Stimulated activated CD8-positive, alpha-beta memory T cell treated with anti-CD3 and anti-CD28 coated beads, Interleukin-2, amount 100 ng/mL, for 48 hours (primary cell): ENCODE measurements around the gene SLC30A5.
"Not testable (repeated sequence)": the region's sequence is repeated elsewhere in the genome, so short reads cannot be mapped to it uniquely, and the experiment has no call there.

ENCODE experiments used
- DNase-seq, 2 donors: peaks; one replicate each; pipeline ENCODE4 v3.0.0-alpha.2; 2020; ENCODE audit warnings: low read depth in 2 of 2

Gene SLC30A5

DNA sequence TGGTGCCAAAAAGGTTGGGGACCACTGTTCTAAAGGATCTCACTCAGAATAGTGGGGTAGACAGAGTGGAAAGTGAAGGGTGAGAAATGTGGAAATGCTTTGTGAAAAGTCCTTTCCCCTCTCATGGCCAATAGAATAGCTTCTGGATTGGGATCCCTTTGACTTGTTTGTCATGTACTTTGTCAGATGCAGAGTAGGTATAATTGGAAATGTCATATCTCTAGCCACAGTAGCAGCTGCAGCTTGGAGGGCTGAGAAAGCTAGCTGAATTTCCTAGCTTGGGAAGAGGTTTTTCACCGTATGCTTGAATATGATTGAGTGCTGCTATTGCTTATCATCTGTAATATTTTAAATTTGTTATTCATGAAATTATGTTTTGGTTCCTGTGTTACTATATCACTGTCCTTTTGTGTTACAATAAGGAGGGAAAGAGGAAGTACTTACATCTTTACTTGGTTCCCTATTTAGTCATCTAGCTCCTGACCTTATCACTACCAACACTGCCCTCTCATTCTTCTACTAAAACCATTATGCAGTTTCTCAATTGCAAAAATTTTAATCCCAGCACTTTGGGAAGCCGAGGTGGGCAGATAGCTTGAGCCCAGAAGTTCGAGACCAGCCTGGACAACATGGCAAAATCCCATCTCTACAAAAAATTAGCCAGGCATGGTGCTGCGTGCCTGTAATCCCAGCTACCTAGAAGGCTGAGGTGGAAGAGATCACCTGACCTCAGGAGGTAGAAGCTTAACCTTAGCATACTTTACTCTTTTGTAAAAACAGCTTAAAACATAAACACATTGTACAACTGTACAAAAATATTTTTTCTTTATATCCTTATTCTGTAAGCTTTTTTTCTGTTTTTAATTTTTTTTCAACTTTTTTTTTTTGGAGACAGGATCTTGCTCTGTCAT lies 12.4 kb downstream of the SLC30A5 start:
- no peak for DNase-seq

DNA sequence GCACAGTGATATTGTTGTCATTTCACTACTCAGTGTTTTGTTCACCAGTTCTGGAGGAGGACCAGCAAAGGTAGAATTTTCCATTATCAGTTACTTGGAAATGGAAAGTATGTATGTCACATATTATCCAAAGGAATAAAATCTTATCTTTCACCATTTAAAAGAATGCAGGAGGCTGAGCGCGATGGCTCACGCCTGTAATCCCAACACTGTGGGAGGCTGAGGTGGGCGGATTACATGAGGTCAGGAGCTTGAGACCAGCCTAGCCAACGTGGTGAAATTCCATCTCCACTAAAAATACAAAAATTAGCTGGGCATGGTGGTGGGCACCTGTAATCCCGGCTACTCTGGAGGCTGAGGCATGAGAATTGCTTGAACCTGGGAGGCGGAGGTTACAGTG lies 14.6 kb downstream of the SLC30A5 start:
- not testable (repeated sequence) for DNase-seq

DNA sequence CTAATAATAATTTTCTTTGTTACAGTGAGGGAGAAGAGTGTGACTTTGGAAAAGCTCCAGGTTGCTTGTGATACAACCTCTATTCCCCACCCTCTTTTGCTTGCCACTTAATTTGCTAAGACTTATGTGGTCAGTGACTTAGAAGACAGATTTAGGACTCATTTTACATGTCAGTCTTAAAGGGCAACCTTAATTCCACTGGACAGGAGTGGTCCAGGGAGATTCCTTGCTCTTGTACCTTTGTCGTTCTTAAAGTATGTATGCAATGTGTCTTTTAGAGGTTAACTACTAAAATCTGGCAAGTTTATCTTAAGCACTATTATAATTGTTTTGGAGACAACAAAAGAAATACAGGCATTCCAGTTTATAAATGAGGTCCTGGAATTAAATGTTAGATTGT lies 20.0 kb downstream of the SLC30A5 start:
- no peak for DNase-seq

DNA sequence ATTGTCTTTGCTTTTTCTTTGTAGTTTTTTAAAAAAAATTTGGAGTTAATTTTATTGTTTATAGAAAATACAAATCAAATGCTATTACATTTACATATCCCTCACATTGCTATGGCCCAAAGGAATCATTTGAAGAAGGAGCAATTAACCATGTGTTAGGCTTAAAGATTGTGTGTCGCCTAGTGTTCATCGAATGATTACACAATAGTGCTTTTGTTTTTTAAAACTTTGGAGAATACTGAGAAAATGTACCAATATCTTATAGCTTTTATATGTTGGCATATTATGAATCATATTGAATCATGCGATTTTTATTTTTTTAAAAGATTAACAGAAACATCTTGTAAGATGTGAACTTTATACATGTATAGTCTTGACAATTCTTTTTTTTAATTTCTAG lies 21.7 kb downstream of the SLC30A5 start:
- no peak for DNase-seq

DNA sequence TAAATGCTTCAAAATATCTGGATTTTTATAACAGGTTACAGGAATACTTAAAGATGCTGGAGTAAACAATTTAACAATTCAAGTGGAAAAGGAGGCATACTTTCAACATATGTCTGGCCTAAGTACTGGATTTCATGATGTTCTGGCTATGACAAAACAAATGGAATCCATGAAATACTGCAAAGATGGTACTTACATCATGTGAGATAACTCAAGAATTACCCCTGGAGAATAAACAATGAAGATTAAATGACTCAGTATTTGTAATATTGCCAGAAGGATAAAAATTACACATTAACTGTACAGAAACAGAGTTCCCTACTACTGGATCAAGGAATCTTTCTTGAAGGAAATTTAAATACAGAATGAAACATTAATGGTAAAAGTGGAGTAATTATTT lies 35.6 kb downstream of the SLC30A5 start:
- DNase-seq = no peak

- no peak for DNase-seq
Observed at GRCh38 chr5:69130241-69130640, 36.4 kb downstream of the SLC30A5 start.

DNA sequence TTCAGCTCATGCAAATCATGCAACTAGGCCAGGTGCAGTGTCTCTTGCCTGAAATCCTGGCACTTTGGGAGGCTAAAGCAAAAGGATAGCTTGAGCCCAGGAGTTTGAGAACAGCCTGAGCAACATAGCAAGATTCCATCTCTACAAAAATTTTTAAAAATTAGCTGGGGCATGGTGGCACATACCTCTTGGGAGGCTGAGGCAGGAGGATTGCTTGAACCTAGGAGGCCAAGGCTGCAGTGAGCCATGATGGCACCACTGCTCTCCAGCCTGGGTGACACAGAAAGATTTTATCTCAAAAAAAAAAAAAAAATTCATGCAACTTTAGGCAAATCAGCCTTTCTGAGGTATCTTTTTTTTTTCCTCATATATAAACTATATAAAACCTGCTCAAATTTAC lies 37.5 kb downstream of the SLC30A5 start:
- no peak for DNase-seq

DNA sequence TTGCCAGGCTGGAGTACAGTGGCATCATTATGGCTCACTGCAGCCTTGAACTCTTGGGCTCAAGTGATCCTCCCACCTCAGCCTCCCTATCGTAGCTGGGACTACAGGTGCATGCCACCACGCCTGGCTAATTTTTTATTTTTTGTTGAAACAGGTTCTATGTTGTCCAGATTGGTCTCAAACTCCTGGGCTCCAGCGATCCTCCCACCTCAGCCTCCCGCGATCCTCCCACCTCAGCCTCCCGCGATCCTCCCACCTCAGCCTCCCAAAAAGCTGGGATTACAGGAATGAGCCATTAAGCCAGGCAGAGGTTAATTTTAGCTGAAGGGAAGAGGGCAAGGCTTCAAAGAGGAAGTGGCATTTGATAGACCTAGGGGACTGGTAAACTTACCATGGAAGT lies 40.3 kb downstream of the SLC30A5 start:
- no peak for DNase-seq

DNA sequence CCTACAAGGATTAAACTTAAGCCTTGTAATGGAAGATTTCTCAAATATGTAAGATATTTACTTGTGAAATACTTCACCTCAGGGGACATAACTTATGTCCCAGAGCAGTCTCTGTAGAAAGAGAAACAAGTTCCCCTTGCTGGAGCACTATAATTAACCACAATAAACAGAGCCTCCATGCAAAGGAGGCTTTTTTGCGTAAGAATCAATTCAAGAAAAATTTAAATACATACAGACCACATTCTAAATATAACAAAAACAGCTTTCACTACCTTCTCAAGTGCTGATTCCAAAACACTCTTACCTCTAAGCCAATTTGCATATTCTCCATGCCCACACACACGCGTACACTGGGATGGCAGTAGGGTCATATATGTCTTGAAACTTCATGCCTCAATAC lies 42.5 kb downstream of the SLC30A5 start:
- no peak for DNase-seq

GRCh38 chr5:69137208-69137607 lies 43.4 kb downstream of the SLC30A5 start:
- DNase-seq = not testable (repeated sequence)

- no peak for DNase-seq
Observed at GRCh38 chr5:69137807-69138206, 44.0 kb downstream of the SLC30A5 start.

- DNase-seq = no peak
Observed at GRCh38 chr5:69138766-69139165, 45.0 kb downstream of the SLC30A5 start.

DNA sequence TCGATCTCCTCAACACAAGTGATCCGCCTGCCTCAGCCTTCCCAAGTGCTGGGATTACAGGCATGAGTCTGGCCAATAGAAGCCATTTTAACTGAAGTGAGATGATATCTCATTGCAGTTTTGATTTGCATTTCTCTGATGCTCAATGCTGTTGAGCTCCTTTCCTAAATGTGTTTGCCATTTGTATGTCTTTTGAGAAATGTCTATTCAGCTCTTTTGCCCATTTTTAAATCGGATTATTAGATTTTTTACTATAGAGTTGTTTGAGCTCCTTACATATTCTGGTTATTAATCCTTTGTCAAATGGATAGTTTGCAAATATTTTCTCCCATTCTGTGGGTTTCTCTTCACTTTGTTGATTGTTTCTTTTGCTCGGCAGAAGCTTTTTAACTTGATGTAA lies 46.4 kb downstream of the SLC30A5 start:
- DNase-seq = not testable (repeated sequence)

GRCh38 chr5:69140827-69141226 lies 47.0 kb downstream of the SLC30A5 start:
- no peak for DNase-seq

DNA sequence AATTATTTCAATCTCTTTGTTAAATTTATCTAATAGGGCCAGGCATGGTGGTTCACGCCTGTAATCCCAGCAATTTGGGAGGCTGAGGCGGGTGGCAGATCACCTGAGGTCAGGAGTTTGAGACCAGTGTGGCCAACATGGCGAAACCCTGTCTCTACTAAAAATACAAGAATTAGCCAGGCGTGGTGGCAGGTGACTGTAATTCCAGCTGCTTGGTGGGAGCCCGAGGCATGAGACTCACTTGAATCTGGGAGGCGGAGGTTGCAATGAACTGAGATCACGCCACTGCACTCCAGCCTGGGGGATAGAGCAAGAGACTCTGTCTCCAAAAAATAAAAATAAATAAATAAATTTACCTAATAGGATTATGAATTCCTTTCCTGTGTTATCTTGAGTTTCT lies 54.8 kb downstream of the SLC30A5 start:
- not testable (repeated sequence) for DNase-seq

- no peak for DNase-seq
Observed at GRCh38 chr5:69148981-69149675, 55.3 kb downstream of the SLC30A5 start.

- no peak for DNase-seq
Observed at GRCh38 chr5:69149676-69150010, 55.8 kb downstream of the SLC30A5 start.

DNA sequence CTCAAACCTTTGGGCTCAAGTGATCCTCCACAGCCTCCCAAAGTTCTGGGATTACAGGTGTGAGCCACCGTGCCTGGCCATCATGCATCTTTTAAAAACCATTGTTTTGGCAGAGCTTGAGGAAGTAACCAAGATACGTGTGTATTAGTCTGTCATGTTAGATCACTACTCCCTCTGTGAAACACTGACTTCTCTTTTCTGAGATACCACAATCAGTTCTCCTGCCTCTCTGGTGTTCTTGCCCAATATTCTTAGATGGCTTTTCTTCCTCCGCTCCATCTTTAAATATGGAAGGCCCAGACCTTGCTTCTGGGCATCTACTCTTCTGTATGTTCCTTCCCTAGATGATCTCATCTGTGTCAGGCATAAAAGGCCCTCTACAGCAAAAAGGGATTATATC lies 58.9 kb downstream of the SLC30A5 start:
- DNase-seq = no peak

DNA sequence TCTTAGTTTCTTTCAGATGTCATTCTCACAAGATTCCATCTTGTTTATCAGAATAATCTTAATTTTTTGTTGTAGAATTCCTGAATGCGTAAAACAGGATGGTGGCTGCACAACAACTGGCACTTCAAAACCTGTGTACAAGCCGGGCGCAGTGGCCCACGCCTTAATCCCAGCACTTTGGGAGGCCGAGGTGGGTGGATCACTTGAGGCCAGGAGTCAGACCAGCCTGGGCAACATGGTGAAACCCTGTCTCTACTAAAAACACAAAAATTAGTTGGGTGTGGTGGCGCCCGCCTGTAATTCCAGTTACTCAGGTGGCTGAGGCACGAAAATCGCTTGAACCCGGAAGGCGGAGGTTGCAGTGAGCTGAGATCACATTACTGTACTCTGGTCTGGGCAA lies 62.6 kb downstream of the SLC30A5 start:
- DNase-seq = no peak

DNA sequence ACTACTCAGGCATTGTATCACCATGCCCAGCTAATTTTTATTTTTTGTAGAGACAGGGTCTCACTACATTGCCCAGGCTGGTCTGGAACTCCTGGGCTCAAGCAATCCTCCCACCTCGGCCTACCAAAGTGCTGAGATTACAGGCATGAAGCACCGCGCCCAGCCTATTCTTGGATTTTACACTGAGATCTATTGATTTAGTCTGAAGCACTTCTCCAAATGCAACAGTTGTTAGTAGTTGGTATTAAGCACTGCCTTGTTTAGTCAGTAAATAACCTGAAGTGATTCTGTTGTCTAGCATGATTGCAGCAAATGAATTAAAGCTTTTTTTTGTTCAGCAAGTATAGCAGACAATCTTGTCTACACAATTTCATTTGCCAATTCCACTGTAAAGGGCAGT lies 64.2 kb downstream of the SLC30A5 start:
- no peak for DNase-seq

- no peak for DNase-seq
Observed at GRCh38 chr5:69160651-69161050, 66.8 kb downstream of the SLC30A5 start.

DNA sequence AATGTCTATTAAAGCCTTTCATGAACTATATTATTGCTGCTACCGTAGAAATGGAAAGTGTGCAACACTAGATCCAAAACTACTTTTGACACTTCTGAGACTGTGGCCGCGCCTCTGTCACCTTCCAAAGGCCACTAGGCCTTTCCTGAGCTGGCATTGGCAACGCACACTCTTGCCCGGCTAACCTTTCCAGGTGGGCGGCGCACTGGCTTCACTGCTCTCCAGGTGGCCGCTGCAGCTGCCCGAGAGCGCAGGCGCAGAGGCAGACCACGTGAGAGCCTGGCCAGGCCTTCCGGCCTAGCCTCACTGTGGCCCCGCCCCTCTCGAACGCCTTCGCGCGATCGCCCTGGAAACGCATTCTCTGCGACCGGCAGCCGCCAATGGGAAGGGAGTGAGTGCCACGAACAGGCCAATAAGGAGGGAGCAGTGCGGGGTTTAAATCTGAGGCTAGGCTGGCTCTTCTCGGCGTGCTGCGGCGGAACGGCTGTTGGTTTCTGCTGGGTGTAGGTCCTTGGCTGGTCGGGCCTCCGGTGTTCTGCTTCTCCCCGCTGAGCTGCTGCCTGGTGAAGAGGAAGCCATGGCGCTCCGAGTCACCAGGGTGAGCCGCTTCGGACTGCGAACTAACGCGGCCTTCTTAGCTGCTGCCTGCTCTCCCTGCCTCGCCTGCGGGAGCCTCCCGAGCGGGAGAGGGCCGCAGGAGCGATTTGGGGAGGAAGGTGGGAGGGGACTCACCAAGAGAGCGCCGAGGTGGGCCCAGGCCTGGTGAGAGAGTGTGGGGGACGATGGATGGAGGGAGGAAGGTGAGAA lies 73.1 kb downstream of the SLC30A5 start, which contains the start of gene CCNB1:
CCNB1 (plus strand) TSS at position 465 of the 807 bp plus-strand sequence; CDS start at position 578, 113 bp downstream.
- DNase-seq = peak; percentile 97 to 98
